NCI-H2227 (cell line): ENCODE results near the gene OR8B3.
A peak's percentile ranks its signal among the peaks of the same experiment; 100 is the strongest.
"Not testable (repeated sequence)": the region's sequence is repeated elsewhere in the genome, so short reads cannot be mapped to it uniquely, and the experiment has no call there.

Experiments
- DNase-seq: peaks from one replicate; lab custom pipeline; 2025; ENCODE audit not compliant: unreplicated experiment; lab: John Stamatoyannopoulos, UW

Gene OR8B3, protein sequence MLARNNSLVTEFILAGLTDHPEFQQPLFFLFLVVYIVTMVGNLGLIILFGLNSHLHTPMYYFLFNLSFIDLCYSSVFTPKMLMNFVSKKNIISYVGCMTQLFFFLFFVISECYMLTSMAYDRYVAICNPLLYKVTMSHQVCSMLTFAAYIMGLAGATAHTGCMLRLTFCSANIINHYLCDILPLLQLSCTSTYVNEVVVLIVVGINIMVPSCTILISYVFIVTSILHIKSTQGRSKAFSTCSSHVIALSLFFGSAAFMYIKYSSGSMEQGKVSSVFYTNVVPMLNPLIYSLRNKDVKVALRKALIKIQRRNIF

DNA sequence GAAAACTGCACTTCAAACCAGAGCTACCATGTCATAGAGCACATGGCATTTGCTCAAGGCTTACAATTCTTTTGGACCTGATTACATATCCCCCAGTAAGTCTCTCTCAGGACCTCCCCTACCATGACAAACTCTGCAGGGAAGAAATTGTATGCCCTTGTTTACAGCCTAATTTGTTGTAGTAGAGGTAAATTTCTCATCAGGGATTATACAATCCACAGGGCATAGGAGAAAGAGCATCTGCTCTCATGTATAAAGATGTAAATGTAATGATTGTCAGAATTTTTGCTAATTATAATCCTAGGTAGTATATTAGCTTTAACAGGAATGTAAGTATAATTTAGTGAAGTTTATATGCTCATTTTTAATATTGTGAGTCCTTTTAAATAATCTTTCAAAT, at the start of gene OR8B3:
OR8B3 (minus strand) TSS at position 101 of the 400 bp plus-strand sequence. CDS start 1,673 bp downstream, outside the sequence.
- DNase-seq = no peak

DNA sequence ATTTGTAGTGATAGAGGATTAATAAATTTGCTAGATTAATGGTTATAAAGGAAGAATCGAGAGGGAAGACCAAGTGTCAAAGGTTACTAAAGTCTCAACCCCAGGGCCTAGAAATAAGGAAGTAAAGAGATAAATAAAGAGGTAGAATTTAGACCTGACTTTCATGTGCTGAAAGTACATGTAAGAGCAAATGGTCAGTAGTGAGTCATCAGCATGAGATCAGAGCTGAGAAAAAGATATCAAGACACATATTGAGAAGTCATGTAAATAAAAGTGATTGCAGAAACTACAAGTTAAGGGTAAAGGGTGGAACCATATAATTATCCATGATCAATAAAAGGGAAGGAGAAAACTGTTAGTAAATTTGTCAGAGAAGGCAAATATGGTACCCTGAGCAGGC, 48.1 kb upstream of the OR8B3 start:
- no peak for DNase-seq

DNA sequence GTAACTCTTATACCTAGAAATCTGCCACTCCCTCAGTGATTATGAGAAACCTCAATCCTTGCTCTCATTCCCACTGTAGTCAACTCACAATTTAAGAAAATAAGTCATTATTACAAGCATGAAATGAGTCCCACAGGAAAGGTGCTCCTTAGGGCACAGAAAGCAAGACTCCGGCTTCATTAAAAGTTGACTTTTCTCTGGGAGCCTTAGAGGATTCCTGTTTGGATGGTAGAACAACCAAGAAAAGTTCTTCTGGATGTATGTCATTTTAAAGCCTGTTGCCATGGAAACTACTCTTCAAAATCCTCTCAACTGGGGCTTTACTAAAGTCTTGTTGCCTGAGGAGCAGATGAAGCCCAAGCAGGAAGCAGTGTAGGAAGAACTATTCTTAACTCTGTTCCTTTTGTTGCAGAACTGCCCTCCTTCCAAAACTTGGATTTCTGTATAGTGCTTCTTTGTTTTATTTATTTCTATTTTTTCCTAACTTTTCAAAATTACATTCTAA, 46.9 kb upstream of the OR8B3 start, which contains the start of gene OR8B8:
OR8B8 (minus strand) TSS at position 51 of the 505 bp plus-strand sequence. CDS start 4,611 bp downstream, outside the sequence.
- DNase-seq = no peak

DNA sequence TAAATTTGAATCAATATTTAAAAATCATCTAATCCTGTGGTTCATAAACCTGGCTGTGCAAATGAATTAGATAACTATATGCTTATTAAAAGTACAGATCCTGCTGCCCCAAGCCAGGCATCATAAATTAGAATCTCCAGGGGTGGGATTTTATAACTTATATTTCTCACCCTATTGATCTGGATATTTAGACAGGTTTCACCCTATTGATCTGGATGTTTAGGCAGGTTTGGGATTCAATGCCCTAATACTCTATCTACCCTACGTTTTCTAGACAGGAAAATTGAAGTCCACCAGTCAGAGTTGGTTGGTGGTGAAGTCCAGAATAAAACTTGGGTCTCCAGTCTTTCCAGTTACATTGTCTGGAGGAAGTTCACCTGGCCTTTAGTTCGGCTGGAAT, 44.0 kb upstream of the OR8B3 start:
- no peak for DNase-seq

DNA sequence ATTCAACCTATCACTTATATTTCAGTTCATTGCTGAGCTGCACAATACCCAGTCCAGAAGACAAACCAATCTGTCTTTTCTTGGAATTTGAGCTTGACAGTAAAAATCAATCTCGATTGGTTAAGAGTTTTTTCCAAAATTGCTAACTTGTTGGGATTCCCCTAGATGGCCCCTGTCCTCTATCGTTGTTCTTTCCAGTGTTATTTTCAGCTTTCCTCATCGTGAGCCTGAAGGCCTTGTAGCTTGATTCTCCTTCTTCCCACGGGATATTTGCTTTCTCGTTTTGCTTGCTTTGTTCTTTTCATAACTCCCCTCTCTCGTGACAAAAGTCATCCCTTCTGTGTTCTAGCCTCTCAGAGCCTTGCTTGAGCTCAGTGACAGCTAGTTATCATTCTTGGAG, 43.6 kb upstream of the OR8B3 start:
- DNase-seq = no peak

DNA sequence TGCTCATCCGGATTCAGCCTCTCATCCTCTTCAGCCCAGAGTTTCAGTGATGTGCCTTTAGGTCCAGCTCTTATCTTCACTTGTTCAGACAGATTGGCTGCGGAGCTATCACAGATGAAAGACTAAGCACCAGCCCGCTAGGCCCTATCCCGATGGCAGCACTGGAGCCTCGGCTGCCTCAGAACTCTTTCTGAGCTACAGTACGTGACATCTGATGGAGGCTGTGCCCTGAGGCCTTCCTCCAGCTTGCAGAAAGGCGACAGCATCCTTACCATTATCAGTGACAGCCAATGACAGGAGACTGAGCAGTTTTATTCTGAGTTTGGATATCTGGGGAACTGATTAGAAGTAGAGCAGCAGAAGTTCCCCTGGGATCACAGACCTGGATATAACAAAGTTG, 42.7 kb upstream of the OR8B3 start:
- DNase-seq = no peak

DNA sequence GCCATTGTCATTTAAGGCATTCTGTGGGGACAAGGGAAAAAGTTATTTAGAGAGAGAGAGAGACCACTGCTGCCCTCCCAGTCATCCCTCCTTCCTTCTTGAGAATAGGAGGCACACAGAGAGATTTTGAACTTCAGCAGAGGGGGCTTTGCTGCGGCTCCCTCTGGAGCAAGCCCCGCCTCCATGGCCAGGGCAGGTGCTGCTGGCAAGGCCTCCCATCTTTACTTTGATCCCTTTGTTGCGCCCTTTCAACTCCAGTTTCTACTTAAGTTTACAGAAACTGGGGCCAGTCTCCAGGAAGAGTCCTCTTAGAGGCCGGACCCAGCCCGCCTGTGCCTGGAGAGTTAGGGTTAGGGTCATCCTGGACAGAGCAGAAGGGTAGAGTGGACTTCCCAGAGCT, 42.3 kb upstream of the OR8B3 start:
- no peak for DNase-seq

DNA sequence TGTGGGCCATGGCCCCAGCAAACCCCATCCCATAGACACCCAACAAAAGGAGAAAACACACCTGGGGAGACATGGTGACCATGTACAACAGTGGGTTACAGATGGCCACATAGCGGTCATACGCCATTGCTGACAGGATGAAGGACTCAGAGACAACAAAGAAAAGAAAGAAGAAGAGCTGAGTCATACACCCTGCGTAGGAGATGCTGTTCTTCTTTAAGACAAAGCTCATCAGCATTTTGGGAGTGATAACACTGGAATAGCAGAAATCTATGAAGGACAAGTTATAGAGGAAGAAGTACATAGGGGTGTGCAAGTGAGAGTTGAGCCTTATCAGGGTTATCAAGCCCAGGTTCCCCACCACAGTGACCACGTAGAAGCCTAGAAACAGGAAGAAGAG, 41.8 kb upstream of the OR8B3 start:
- no peak for DNase-seq

DNA sequence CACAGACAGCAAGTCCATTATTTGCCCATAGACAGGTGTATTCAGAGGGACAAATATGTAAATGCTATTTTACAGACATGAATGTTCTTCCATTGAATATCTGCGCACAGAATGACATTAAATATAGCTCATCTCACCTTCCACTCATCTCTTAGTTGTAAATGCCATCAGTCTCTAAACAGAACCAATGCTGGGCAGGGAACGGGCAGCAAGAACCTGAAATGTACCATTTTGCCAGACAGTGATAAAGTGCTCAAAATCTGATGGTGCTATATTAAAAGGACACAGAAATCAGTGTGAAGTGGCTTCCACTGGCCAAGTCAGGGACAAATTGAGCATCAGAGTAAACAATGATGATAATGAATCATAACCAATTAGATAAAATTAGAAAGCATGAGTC, 35.9 kb upstream of the OR8B3 start:
- DNase-seq = no peak

DNA sequence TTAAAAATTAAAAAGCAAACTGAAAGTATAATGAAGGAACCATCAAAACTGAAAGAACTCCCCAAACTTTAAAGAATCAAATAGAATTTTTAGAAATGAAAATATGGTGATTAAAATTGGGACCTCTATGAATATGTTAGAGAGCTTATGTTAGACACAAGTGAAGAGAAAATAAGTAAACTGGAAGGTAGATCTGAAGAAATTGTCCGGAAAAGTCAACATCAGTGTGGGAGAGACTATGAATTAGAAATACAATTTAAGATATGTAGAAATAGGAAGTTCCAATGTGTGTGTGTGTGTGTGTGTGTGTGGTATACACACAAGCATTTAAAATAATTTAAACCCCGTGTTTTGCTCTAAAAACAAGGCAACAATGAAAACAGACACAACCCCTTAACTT, 30.8 kb upstream of the OR8B3 start:
- DNase-seq = no peak

DNA sequence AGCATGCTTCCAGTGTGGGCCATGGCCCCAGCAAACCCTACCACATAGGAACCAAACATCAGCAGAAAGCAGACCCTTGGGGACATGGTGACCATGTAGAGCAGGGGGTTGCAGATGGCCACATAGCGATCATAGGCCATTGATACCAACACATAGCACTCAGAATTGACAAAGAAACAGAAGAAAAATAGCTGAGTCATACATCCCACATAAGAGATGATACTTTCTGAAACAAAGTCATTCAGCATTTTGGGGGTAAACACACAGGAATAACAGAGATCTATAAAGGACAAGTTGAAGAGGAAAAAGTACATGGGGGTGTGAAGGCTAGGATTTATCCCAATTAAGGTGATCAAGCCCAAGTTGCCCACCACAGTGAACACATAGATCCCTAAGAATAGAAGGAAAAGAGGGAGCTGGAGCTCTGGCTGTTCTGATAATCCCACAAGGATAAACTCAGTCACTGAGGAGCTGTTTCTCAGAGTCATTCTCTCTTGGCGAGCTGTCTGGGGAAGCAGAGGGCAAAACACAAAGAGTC, 25.6 kb upstream of the OR8B3 start, which contains the start of gene OR8B4:
OR8B4 (minus strand) TSS at position 488 of the 538 bp plus-strand sequence; CDS start at position 488, 0 bp downstream.
- DNase-seq = no peak

DNA sequence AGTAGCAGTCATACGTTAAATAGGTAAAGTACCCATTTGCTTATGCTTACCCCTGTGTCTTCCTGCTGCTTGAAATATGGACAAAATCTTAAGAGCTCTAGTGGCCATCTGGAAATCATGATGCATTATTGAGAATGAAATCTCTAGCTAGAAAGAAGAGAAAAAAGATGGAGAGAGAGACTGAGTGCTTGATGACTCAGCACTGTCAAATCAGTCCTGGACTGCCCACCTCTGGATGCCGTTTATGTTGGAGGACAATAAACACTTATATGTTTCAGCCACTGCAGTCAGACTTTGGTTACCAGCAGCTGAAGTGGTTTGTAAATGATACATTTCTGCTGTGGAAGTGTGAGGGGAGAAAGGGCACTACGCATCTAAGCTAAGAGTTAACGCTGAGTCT, 22.2 kb upstream of the OR8B3 start:
- DNase-seq = no peak

DNA sequence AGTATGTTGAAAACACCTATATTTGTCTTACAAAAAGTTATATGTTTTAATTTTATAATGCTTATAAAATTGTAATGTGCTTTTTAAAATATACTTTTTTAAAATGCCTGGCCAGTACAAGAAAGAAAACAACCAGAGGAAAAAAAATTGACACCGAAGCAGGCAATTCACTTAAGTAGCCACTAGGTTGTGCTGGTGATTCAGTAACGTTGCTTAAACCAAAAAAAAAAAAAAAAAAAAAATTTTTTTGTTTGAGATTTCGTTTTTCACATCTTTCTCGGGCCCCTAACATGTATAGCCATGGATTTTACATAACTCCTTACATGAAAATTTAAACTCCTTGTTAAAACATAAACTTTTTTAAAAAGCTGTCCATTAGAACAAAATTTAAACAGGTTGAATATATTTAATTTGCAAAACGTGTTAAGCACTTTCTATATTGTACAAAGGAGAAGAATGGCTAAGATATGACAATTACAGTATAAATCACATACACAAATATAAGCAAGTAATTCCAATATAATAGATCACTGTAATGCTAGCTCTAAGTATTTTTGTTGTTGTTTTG, 16.6 kb upstream of the OR8B3 start:
- DNase-seq = peak; percentile 44

DNA sequence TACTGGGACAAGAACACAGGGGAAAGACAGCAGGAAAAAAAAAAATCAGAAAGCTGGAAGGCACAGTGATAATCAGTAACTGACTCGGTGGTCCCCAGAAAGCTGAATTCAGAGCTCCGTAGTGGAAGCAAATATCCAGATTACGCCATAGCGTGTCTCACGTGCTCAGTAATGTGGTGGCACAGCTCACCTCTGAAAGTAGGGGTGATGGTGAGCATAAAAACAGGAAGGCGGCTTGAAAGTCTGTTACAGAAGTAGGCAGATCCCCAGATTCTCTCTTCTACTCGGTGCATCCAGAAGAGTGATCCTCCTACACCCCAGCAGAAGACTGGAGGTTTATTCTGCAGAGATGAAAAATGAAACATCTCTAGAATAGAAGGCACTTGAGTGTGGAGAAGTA, 11.1 kb upstream of the OR8B3 start:
- DNase-seq = no peak

DNA sequence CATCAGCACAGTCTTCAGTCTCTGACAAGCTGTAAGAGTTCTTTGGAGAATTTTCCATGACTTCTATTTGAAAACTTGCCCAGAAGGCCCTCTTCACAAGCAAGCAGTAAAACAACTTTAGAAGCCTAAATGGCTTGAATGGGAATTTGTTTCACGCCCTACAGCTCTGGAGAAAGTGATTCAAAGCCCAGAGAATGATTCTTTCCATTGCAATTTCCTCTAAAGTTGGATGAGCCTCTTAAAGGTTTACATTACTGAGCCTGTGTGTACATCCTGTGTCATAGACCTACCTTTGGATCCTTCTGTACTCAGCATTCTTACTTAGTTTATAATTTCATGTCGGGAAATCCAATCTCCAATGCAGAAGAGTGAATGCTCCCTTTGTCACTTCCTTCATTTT, 6.8 kb upstream of the OR8B3 start:
- DNase-seq = no peak

DNA sequence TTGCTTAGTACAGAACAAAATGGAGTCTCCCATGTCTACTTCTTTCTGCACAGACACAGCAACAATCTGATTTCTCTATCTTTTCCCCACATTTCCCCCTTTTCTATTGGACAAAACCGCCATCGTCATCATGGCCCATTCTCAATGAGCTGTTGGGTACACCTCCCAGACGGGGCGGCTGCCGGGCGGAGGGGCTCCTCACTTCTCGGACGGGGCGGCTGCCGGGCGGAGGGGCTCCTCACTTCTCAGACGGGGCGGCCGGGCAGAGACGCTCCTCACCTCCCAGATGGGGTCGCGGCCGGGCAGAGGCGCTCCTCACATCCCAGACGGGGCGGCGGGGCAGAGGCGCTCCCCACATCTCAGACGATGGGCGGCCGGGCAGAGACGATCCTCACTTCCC, 4.4 kb upstream of the OR8B3 start:
- not testable (repeated sequence) for DNase-seq

DNA sequence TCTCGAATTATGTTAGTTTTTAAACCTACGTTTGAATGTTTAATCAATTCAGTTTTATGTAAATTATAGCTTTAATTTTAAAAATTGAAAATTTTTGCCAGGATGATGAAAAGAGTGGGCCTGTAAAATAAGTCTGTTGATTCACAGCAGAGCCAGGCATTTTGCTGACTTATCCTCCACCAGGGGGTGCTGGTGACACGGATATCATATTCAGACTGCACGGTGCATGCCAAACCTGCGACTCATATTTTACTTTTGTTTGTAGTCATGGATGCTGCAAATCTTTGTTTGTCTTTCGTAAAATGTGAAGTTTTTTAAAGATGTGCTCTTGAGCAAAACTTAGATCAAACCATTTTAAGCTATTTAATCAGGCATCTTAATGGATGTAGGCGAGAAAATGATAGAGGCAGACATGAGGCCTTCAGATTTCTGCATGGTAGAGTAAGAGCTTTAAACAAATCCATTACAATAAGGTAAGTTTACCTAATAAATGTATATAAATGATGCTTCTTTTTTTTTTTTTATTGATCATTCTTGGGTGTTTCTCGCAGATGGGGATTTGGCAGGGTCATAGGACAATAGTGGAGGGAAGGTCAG, 3.6 kb upstream of the OR8B3 start:
- DNase-seq = peak; percentile 1

DNA sequence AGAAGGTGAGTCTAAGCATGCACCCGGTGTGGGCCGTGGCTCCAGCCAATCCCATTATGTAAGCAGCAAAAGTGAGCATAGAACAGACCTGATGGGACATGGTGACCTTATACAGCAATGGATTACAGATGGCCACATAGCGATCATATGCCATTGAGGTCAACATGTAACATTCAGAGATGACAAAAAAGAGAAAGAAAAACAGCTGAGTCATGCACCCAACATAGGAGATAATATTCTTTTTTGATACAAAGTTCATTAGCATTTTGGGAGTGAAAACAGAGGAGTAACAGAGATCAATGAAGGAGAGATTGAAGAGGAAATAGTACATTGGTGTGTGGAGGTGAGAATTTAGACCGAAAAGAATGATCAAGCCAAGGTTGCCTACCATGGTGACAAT, 2.0 kb downstream of the OR8B3 start:
- not testable (repeated sequence) for DNase-seq

DNA sequence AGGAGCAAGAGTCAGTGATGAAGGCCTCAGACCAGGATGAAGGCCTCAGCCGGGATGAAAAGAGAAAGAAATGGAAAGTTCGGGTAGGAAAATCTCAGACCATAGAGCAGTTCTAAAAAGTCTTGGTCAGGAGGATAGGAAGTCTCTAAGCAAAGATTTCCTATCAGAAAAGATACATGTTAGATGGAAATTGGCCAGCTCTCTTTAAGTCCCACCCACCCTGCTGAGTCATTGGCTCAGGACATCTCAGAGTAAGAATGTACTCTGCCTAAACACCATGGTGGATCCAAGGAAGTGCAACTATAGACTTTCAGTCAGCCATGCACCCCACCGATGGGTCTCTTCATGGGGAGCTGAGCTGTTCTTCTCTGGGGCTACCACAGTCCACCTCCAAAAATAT, 4.4 kb downstream of the OR8B3 start:
- DNase-seq = no peak

DNA sequence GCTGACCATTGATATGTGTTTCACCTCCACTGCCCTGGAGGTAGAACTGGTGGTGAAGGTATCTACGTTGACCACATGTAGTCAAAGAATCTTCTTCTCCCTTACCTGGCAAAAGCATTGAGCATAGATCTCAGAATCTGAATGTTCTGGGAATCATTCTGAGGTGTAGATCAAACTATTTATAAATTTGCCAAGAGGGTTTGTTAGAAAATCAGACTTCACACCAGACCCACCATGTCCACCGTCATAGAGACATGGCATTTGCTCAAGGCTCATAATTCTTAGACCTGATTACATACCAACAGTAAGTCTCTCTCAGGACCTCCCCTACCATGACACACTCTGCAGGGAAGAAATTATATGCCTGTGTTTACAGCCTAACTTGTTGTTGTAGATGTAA, 14.4 kb downstream of the OR8B3 start, which contains the start of gene OR8B2:
OR8B2 (minus strand) TSS at position 101 of the 400 bp plus-strand sequence. CDS start 1,156 bp downstream, outside the sequence.
- no peak for DNase-seq

DNA sequence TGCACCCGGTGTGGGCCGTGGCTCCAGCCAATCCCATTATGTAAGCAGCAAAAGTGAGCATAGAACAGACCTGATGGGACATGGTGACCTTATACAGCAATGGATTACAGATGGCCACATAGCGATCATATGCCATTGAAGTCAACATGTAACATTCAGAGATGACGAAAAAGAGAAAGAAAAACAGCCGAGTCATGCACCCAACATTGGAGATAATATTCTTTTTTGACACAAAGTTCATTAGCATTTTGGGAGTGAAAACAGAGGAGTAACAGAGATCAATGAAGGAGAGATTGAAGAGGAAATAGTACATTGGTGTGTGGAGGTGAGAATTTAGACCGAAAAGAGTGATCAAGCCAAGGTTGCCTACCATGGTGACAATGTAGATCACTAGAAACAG, 16.0 kb downstream of the OR8B3 start:
- not testable (repeated sequence) for DNase-seq

DNA sequence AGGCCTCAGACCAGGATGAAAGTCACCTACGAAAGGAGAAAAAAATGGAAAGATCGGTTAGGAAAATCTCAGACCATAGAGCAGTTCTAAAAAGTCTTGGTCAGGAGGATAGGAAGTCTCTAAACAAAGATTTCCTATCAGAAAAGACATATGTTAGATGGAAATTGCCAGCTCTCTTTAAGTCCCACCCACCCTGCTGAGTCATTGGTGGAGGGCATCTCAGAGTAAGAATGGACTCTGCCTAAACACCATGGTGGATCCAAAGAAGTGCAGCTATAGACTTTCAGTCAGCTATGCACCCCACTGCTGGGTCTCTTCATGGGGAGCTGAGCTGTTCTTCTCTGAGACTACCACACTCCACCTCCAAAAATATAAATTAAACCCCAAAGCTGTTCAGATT, 18.2 kb downstream of the OR8B3 start:
- no peak for DNase-seq
